Activated CD4-positive, alpha-beta T cell treated with anti-CD3 and anti-CD28 coated beads, Interleukin-2, amount 10 ng/mL, durations not matched to agents 24 days and 14 days (primary cell): ENCODE measurements around the gene KLK13. TPM values are rescaled to one million over a fixed set of nuclear protein-coding genes. Genes with fewer than 3 reads are reported as not detected.

Experiments used
- DNase-seq: peaks from one replicate; pipeline ENCODE4 v3.0.0; 2022
- H3K27ac Mint-ChIP-seq: one replicate; pipeline ENCODE4 v1.8.0; 2022; ENCODE audit warnings: mild to moderate bottlenecking, mixed read lengths
- H3K27me3 Mint-ChIP-seq: one replicate; pipeline ENCODE4 v1.8.0; 2022; ENCODE audit warnings: mixed read lengths
- H3K36me3 Mint-ChIP-seq: one replicate; pipeline ENCODE4 v1.8.0; 2022; ENCODE audit warnings: low read depth, mild to moderate bottlenecking, mixed read lengths
- H3K4me1 Mint-ChIP-seq: one replicate; pipeline ENCODE4 v1.8.0; 2021; ENCODE audit warnings: mixed read lengths
- H3K4me3 Mint-ChIP-seq: one replicate; pipeline ENCODE4 v1.8.0; 2022; ENCODE audit warnings: mild to moderate bottlenecking, moderate library complexity, mixed read lengths
- H3K9me3 Mint-ChIP-seq: one replicate; pipeline ENCODE4 v1.8.0; 2021; ENCODE audit warnings: mixed read lengths
- intact Hi-C: fragments of 100-400 bp; cut with micrococcal nuclease; formaldehyde crosslinking; loops from one replicate; pipeline ENCODE4 v1.15.1; 2023
- total RNA-seq: library from RNA; stranded (reverse); gene quantifications from 2 replicates; pipeline ENCODE4 v1.2.3, GENCODE V29; 2022

KLK13 gene
- total RNA-seq, 1 donor from 2014 or later, result not detected

DNA sequence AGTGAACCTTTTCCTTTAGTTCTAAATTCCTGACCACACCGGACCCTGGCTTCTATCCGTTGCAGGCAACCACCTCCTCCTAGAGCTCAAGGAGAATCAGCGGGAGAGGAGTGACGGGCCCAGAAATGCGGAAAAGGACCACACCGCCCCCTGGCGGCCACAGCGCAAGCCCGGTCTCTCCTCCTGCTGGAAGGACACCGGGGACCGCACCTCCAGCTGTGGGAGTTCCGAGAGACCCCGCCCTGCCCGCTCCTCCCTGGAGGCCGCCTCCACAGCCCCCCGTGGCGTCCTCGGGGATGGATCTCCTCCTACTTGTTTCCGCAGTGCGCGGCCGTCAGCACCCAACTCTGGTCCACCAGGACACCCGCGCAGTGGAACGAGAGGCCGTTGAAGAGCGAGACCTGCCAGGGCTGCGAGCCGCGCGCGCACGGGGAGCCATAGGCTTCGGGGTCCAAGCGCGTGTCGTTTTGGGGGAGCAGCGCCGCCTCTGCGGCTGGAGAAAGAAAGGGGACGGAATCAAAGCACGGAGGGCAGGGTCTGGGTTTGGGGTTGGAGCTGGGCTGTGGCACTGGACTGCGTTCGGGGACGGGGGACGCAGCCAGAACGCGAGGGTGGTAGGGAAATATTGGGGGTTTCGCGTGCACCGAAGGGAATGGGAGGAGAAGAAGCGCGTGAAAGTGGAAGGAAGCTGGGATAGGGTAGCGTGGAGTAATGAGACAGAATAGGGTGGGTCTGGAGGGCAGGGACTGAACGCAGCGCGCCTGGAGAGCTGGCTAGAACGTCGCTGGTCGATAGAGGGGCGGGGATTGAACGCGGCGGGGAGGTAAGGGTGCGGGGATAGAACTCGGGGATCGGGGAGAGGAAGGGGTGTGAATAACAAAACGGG is 47.9 kb downstream of the KLK13 start:
- Mint-ChIP-seq H3K36me3 (peaks cover 4% of the 10 kb centered on the region), H3K9me3 (no peaks in the 10 kb centered on the region), H3K4me1 (peaks cover 15% of the 10 kb centered on the region), H3K27ac (no peak overlapping the region), H3K27me3 (peaks cover 57% of the 10 kb centered on the region), H3K4me3 (peak overlapping the region; percentile 40)
- intact Hi-C loops, result no loop called here
- DNase-seq, result no peak

DNA sequence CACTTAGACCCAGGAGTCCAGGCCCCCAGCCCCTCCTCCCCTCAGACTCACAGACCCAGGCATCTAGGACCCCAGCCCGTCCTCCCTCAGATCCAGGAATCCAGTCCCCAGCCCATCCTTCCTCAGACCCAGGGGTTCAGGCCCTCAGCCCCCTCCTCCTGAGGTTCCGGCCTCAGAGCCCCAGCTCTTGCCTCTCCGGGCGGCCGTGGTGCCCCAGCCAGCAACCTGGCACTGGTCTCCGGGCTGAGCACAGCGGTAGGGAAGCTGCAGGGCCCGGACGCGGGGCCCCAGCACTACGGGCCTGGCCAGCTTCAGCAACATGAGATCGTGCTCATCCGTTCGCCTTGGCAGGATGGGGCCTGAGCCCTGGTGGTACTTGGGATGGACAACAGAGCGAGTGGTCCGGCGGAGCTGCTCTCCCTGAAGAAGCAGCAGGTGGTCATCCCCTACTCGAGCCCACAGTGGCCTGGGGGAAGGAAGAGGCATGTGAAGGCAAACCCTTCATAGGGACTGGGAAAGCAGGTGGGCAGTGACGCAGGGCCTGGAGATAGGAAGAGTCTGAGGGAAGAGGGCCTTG is 49.1 kb downstream of the KLK13 start:
- DNase-seq, result no peak
- Mint-ChIP-seq H3K4me3 (no peak overlapping the region), H3K4me1 (peaks cover 15% of the 10 kb centered on the region), H3K27ac (no peak overlapping the region), H3K27me3 (peaks cover 54% of the 10 kb centered on the region), H3K36me3 (peaks cover 4% of the 10 kb centered on the region), H3K9me3 (no peaks in the 10 kb centered on the region)
- intact Hi-C loops, result no loop called here

- peaks cover 47% of the 10 kb centered on the region for H3K27me3 Mint-ChIP-seq
- no peak for DNase-seq
- peaks cover 12% of the 10 kb centered on the region for H3K4me1 Mint-ChIP-seq
- intact Hi-C loops, result no loop called here
- peaks cover 4% of the 10 kb centered on the region for H3K36me3 Mint-ChIP-seq
- no peak overlapping the region for H3K4me3 Mint-ChIP-seq
- no peaks in the 10 kb centered on the region for H3K9me3 Mint-ChIP-seq
- H3K27ac Mint-ChIP-seq, result no peak overlapping the region
These were observed 50.6 kb downstream of the KLK13 start for GRCh38 chr19:51014242-51014641.

- H3K4me1 Mint-ChIP-seq, result peaks cover 7% of the 10 kb centered on the region
- DNase-seq, result no peak
- intact Hi-C loops, result no loop called here
These were observed 52.2 kb downstream of the KLK13 start for GRCh38 chr19:51012661-51013190.

GRCh38 chr19:51010066-51010795 is 54.7 kb downstream of the KLK13 start:
- no peaks in the 10 kb centered on the region for H3K36me3 Mint-ChIP-seq
- H3K27ac Mint-ChIP-seq, result no peak overlapping the region
- no peak overlapping the region for H3K4me3 Mint-ChIP-seq
- no peak for DNase-seq
- H3K4me1 Mint-ChIP-seq, result peaks cover 3% of the 10 kb centered on the region
- peaks cover 18% of the 10 kb centered on the region for H3K27me3 Mint-ChIP-seq
- intact Hi-C loops, result no loop called here
- H3K9me3 Mint-ChIP-seq, result no peaks in the 10 kb centered on the region

More at GRCh38 chr19:51012661-51013190, 52.2 kb downstream of the KLK13 start:
- Mint-ChIP-seq H3K9me3 (no peaks in the 10 kb centered on the region), H3K27me3 (peaks cover 37% of the 10 kb centered on the region), H3K4me3 (no peak overlapping the region), H3K36me3 (peaks cover 4% of the 10 kb centered on the region), H3K27ac (no peak overlapping the region)

GRCh38 chr19:51009061-51009891 is 55.6 kb downstream of the KLK13 start:
- Mint-ChIP-seq H3K27ac (no peak overlapping the region), H3K9me3 (no peaks in the 10 kb centered on the region), H3K36me3 (no peaks in the 10 kb centered on the region), H3K4me3 (no peak overlapping the region), H3K4me1 (peaks cover 1% of the 10 kb centered on the region), H3K27me3 (peaks cover 9% of the 10 kb centered on the region)
- intact Hi-C loops, result no loop called here
- no peak for DNase-seq

- Mint-ChIP-seq H3K4me3 (no peak overlapping the region), H3K9me3 (no peaks in the 10 kb centered on the region), H3K27ac (no peak overlapping the region)
These were observed 57.4 kb downstream of the KLK13 start for GRCh38 chr19:51007488-51007887.

DNA sequence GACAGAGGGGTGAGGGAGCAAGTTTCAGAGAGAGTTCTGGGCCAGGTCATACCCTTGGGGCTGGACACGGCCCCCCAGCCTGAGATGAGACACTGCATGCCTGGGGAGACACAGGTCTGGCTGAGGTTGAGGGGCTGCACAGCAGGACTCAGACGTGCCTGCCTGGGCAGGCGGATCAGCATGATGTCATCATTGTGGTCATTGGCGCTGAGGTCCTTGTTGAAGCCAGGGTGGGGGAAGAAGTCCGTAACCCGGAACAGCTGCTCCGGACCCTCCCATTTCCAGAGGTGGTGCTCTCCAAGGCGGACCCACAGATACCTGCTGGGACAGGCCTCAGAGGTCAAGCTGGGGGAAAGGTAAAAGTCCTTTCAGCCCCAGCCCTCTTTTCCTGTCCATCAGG is 58.5 kb downstream of the KLK13 start:
- peaks cover 7% of the 10 kb centered on the region for H3K27me3 Mint-ChIP-seq
- H3K4me1 Mint-ChIP-seq, result no peaks in the 10 kb centered on the region
- no peak overlapping the region for H3K4me3 Mint-ChIP-seq
- no peak for DNase-seq
- H3K36me3 Mint-ChIP-seq, result no peaks in the 10 kb centered on the region
- intact Hi-C loops, result no loop called here
- H3K27ac Mint-ChIP-seq, result no peak overlapping the region
- H3K9me3 Mint-ChIP-seq, result no peaks in the 10 kb centered on the region

More at GRCh38 chr19:51007488-51007887, 57.4 kb downstream of the KLK13 start:
- H3K4me1 Mint-ChIP-seq, result no peaks in the 10 kb centered on the region
- no peaks in the 10 kb centered on the region for H3K36me3 Mint-ChIP-seq
- intact Hi-C loops, result no loop called here
- no peak for DNase-seq
- H3K27me3 Mint-ChIP-seq, result peaks cover 4% of the 10 kb centered on the region

Other genes with a start within 250 kb of the KLK13 start
- 3.0 TPM in 2 replicates for gene KLK1, start 241.3 kb downstream of the KLK13 start, total RNA-seq
- gene KLK15, start 231.5 kb downstream of the KLK13 start, total RNA-seq, result not detected in 2 replicates
- not detected in 2 replicates for gene KLK3, start 210.2 kb downstream of the KLK13 start, total RNA-seq
- 0.33 and 0.75 TPM in 2 replicates for gene KLK2, start 191.7 kb downstream of the KLK13 start, total RNA-seq
- gene KLK4, start 153.7 kb downstream of the KLK13 start, total RNA-seq, result not detected in 2 replicates
- not detected in 2 replicates for gene KLK5, start 112.1 kb downstream of the KLK13 start, total RNA-seq
- gene KLK6, start 95.5 kb downstream of the KLK13 start, total RNA-seq, result not detected in 2 replicates
- not detected in 2 replicates for gene KLK7, start 81.2 kb downstream of the KLK13 start, total RNA-seq
- not detected in 2 replicates for gene KLK8, start 63.5 kb downstream of the KLK13 start, total RNA-seq
- not detected in 2 replicates for gene KLK10, start 45.4 kb downstream of the KLK13 start, total RNA-seq
- not detected in 2 replicates for gene KLK11, start 38.5 kb downstream of the KLK13 start, total RNA-seq
- gene KLK12, start 30.1 kb downstream of the KLK13 start, total RNA-seq, result not detected in 2 replicates
- 0.91 and 1.1 TPM in 2 replicates for gene KLK14, start 17.8 kb upstream of the KLK13 start, total RNA-seq
- 12.8 and 13.4 TPM in 2 replicates for gene CTU1, start 43.3 kb upstream of the KLK13 start, total RNA-seq
- 0.33 and 0.52 TPM in 2 replicates for gene SIGLEC9, start 59.8 kb upstream of the KLK13 start, total RNA-seq
- gene SIGLEC7, start 77.2 kb upstream of the KLK13 start, total RNA-seq, result not detected in 2 replicates
- gene CD33, start 160.0 kb upstream of the KLK13 start, total RNA-seq, result 6.5 and 8.7 TPM in 2 replicates
- not detected in 2 replicates for gene SIGLECL1, start 186.0 kb upstream of the KLK13 start, total RNA-seq
- 1.2 and 1.8 TPM in 2 replicates for gene IGLON5, start 246.6 kb upstream of the KLK13 start, total RNA-seq